Tibial nerve (tissue), 4 donors: ENCODE results near the gene TUT4.

ENCODE experiments used
- CTCF ChIP-seq, 5 experiments: fragments of 200-600 bp in 3 of 5; fragments of 450-650 bp in 2 of 5; sonication (generic) in 3 of 5; IDR thresholded peaks; one replicate each; pipeline ENCODE4 v1.5.1; 2016 to 2019; ENCODE audit warnings: antibody characterized with exemption in 5 of 5, mild to moderate bottlenecking in 3 of 5, moderate library complexity in 2 of 5
- EP300 ChIP-seq, 2 donors: sonication (generic); formaldehyde crosslinking; IDR thresholded peaks; one replicate each; pipeline ENCODE4 v1.6.1; 2017; ENCODE audit warnings: antibody characterized with exemption in 2 of 2, mild to moderate bottlenecking in 1 of 2
- POLR2A ChIP-seq, 2 donors: fragments of 450-650 bp; IDR thresholded peaks; one replicate each; pipeline ENCODE4 v1.6.1; 2017; ENCODE audit warnings: antibody characterized with exemption in 2 of 2, mild to moderate bottlenecking in 2 of 2, moderate library complexity in 2 of 2

DNA sequence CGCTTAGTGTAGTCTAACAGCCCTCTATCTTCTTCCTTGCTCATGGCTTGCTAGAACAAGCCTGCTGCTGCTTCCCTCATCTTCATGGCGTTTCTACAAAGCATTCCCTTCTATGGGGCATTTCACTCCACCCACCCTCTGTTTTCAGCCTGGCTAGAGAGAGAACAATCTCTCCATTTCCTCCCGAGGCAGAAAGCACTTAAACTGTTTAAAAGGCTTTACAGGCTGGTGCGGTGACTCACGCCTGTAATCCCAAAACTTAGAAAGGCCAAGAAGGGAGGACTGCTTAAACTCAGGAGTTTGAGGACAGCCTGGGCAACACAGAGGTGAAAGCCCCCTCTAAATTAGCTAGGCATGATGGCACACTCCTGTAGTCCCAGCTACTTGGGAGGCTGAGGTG, 166.4 kb downstream of the TUT4 start:
- TF ChIP-seq CTCF (IDR thresholded peaks at IDR 0.05) (no peak), POLR2A (IDR thresholded peaks at IDR 0.05) (no peak), EP300 (IDR thresholded peaks at IDR 0.05) (no peak)
